EL (cell line): ENCODE data around the gene ICAM3.
"Not testable (repeated sequence)": the region's sequence is repeated elsewhere in the genome, so short reads cannot be mapped to it uniquely, and the experiment has no call there.

Source experiments
- DNase-seq: peaks from one replicate; pipeline ENCODE4 v3.0.0-alpha.2; 2016

The ICAM3 gene

DNA sequence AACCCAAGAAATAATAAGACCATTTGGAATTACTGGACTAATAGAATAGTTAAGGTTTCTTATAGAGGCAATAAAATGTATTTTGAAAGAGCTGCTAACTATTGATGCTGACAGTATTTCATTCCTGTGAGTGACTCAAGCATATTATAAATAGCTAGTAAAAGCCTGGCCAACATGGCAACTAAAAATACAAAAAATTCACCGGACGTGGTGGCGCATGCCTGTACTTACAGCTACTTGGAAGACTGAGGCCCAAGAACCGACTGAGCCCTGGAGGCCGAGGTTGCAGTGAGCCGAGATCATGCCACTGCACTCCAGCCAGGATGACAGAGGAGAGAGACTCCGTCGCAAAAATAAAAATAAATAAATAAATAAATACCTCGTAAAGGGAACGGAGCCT, 5.4 kb upstream of the ICAM3 start:
- DNase-seq = peak; percentile 70

DNA sequence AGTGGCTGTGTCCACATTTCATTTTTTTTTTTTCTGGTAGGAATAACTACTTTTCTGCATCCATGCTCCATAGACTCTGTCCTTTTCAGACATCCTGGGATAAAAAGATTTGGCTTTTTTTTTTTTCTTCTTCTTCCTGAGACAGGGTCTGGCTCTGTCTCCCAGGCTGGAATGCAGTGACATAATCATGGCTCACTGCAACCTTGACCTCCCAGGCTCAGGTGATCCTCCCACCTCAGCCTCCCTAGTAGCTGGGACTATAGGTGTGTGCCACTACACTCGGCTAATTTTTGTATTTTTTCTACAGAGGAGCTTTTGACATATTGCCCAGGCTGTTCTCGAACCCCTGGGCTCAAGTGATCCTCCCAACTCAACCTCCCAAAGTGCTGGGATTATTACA, 4.1 kb upstream of the ICAM3 start:
- no peak for DNase-seq

DNA sequence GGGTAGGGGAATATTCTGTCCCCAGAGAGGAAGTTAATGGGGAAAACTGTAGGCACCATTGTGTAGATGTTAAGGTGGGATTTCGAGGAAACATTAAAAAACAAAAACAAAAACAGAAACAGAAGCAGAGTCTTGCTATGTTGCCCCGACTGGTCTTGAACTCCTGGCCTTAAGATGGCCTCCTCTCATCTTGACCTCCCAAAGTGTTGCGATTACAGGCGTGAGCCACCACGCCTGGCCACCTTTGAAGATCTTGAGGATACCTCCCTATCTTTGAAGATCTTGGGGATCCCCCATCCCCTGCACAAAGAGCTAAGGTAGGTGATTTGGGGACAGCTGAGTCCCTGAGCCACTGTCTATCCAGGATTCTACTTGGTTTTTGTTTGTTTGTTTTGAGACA, 553 bp upstream of the ICAM3 start:
- no peak for DNase-seq

GRCh38 chr19:10338940-10339339, 484 bp downstream of the ICAM3 start:
- DNase-seq = no peak

DNA sequence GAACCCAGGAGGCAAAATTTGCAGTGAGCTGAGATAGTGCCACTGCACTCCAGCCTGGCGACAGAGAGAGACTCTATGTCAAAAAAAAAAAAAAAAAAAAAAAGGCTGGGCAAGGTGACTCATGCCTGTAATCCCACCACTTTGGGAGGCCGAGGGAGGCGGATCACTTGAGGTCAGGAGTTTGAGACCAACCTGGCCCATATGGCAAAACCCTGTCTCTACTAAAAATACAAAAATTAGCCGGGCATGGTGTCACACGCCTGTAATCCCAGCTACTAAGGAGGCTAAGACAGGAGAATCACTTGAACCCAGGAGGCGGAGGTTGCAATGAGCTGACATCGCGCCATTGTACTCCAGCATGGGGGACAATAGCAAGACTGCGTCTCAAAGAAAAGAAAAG, 2.7 kb downstream of the ICAM3 start:
- DNase-seq = not testable (repeated sequence)

DNA sequence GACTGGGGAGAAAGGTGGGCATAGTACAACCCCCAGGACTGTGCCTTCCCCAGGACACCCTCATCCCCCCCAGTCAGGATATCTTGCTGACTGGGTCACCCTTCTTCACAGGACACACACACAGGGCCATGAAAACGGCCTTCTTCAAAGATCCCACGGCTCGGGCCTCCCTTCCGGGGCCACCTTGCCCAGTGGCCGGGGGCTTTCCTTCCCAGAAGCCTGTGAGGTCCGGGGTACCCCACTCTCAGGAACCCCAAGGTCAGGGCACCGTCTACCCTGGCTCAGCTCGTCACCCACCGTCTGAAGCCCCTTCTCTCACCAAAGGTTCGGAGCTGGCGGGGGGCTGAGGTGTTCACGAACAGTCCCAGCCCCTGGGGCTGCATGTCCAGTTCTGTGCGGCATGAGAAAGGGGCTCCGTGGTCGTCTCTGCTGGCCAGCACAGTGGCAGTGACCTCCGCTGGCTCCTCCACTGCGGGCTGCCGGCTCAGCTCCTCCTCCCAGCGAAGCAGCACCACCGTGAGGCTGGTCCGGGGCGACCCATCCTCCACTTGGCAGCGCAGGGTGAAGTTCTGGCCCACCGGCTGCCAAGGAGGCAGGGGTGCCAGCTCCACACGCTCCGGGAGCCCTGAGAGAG, 4.0 kb downstream of the ICAM3 start:
- DNase-seq = no peak

DNA sequence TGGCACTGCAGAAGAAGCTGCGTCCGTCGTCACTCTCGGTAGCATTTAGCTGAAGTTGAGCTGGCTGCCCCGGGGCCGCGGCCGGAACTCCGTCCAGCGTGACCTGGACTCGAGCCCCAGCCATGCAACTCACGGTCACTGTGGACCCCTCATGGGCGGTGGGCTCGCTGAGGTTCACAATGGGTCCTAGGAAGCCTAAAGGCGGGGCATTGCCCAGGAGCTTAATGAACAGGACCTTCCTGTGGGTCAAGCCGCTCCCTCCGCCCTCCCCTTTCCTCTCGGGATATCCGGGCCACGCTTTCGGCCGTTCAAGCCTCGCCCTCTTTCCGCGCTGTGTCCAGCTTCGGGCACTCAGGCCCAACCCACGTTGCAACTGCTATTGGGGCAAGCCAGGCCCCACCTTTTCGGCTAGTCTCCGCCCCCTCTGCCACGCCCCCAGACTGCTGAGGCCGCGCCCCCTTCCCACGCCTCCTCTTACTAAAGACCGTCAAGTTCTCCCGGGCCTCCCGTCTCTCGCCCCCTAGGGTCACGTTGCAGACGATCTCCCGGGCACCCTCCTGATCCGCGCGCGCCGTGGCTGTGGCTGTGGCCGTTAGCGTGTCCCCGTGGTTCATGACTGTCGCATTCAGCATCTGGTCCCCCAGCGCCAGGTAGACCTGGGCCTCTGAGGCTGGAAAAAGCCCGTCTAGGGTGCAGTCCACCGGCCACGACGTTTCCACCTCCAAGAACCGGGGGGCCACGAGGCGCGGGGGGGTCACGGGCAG, 4.7 kb downstream of the ICAM3 start:
- DNase-seq = peak; percentile 98

- DNase-seq = peak; percentile 15
Observed at GRCh38 chr19:10333758-10334587, 5.5 kb downstream of the ICAM3 start.

GRCh38 chr19:10332965-10333757, 6.3 kb downstream of the ICAM3 start, which contains the start of gene RAVER1:
Gene RAVER1 (minus strand): TSS chr19:10333529. CDS start chr19:10333507, 22 bp downstream.
- peak; percentile 98 for DNase-seq

DNA sequence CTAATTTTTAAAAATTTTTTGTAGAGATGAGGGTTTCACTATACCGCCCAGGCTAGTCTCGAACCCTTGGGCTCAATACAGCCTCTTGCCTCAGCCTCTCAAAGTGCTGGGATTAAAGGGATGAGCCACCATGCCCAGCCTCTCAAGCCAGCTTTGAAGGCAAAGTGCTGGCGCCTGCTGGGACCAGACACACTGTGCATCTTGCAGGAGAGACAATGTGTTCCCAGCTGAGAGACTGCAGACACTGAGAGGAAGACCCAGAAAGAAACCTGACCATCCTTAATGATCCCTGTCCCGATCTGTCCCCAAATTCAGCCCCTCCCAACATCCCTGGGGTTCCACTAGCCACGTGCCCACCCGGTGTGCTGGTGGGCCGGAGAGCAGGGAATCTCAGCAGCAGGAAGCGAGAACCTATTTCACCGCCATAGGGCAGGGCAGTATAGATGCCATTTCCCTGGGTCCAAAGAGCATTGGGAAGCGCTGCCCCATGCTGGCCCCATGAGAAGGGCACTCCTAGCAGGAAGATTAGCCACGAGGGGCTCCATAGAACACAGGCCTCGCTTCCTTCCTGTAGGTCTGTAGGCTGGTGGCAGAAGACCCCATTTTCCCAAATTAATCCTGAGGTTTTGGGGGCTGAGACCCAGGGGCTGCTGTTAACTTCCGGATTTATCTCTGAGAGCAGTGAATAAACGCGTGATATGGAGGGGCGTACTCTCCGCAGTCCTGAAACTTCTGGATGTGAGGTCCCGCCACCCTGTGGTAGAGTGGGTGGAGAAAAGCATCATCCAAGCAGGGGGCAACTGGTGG, 7.1 kb downstream of the ICAM3 start:
- DNase-seq = no peak

DNA sequence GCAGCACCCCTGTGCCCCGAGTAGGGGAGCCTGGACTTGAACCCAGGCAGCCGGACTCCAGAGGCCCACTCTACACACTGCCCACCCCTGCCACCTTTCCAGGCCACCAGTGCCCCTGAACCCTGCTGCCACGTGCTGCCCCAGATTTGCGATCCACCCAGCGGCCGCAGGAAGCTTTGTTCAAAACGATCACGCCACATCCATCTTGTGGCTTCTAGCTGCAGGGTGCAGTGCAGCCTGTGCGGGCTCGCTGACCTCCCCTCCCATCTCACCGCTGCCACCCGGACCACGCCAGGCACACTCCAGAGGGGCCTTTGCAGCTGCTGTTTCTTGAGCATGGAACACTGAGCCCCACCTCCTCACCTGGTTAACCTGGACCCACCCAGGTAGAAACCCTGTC, 9.9 kb downstream of the ICAM3 start:
- no peak for DNase-seq

- DNase-seq = no peak
Observed at GRCh38 chr19:10328558-10329429, 10.6 kb downstream of the ICAM3 start.

- DNase-seq = no peak
Observed at GRCh38 chr19:10327793-10328192, 11.6 kb downstream of the ICAM3 start.

DNA sequence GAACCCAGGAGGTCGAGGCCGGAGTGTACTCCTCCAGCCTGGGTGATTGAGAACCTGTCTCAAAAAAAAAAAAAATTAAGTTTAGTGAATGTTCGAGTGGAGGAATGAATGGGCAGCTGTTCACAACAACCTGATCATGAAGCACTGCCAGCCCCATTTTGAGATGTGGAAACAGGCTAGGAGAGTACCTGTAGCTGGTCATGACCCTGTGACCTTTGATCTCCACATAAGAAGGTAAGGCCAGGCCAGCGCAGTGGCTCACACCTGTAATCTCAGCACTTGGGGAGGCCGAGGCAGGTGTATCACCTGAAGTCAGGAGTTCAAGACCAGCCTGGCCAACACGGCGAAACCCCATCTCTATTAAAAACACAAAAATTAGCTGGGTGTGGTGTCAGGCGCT, 13.7 kb downstream of the ICAM3 start:
- DNase-seq = no peak

GRCh38 chr19:10321874-10322835, 17.3 kb downstream of the ICAM3 start:
- DNase-seq = no peak

DNA sequence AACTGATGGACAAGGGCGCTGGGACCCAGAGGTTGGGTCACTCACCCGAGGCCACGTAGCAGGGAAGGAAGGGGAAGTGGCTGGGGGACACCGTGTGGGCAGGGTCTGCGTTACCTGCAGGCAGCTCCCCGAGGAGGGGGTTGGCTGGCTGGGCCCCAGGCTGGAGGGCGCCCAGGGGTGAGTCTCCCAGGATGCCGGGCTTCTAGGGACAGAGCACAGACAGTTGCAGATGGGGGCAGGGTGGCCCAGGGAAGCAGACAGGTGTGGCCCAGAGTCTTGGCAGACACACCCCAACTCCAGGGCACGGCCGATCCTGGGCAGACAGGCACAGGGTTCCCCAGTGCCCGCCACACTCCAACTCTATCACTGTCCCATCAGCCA, 18.0 kb downstream of the ICAM3 start:
- DNase-seq = no peak

DNA sequence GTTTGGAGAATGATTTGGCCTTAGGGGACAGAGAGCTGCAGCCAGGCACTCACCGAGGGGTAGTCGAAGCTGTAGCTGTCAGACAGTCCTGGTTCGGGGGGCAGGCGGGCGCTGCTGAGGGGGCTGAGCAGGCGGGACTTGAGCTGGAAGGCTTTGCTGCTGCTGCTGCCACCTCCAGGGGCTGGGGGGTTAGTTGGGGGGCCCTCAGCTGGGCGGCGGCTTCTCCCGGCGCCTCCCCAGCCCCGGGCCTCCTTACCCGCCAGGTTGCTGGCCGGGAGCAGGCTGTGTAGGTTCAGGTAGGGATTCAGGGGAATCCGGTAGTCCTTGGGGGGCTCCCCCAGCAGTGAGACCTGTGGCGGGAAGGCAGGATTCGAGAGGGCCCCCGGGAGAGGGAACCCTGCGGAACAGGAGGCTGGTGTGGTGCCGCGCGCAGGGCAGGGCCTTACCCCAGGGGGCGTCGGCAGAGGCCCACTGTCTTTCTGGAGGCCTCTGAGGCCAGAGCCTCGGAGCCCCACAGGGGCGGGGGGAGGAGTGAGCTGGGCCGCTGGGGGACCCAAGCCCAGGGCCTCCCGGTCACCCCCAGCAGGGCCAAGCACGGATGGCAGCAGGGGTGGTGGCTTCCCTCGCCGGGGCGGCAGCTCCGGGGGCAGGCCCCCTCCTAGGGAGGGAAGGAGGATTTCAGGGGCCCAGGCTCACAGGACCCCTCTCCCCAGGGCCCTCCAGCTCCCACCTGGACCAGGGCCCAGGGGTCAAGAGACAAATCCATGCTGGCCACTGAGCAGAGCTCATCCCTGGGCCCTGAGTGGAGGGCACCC, 18.6 kb downstream of the ICAM3 start:
- DNase-seq = no peak

- no peak for DNase-seq
Observed at GRCh38 chr19:10318807-10319682, 20.4 kb downstream of the ICAM3 start.
